Measurements from ENCODE around the gene KLK7.

The KLK7 gene

DNA sequence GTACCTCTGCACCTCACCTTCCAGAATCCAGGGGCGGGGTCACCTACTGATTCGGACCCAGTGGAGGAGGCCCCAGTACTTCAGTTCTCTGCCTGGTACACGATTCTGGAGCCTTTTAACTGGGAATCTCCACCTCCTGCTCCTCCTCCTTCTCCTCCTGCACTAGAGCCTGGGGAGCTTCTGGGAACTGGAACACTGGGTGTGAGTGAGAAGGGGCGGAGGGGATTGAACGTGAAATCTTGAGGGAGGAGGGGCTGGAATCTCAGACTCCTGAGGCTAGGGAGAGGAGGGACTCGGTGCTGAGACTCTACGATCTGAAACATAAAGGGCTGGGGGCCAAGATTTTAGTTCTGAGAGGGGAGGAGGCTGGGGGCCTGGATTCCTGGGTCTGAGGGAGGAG is 17.8 kb upstream of the KLK7 start, which contains the start of gene KLK8:
Gene KLK8, minus strand, starts transcription at position 90 of the 400 bp plus-strand sequence. CDS start 437 bp downstream, outside the sequence.
- TF ChIP-seq TAF1 (IDR thresholded peaks at IDR 0.05; ENCODE audit: borderline replicate concordance, insufficient read depth, low read length): no peak
- TF ChIP-seq, protein P1, sequence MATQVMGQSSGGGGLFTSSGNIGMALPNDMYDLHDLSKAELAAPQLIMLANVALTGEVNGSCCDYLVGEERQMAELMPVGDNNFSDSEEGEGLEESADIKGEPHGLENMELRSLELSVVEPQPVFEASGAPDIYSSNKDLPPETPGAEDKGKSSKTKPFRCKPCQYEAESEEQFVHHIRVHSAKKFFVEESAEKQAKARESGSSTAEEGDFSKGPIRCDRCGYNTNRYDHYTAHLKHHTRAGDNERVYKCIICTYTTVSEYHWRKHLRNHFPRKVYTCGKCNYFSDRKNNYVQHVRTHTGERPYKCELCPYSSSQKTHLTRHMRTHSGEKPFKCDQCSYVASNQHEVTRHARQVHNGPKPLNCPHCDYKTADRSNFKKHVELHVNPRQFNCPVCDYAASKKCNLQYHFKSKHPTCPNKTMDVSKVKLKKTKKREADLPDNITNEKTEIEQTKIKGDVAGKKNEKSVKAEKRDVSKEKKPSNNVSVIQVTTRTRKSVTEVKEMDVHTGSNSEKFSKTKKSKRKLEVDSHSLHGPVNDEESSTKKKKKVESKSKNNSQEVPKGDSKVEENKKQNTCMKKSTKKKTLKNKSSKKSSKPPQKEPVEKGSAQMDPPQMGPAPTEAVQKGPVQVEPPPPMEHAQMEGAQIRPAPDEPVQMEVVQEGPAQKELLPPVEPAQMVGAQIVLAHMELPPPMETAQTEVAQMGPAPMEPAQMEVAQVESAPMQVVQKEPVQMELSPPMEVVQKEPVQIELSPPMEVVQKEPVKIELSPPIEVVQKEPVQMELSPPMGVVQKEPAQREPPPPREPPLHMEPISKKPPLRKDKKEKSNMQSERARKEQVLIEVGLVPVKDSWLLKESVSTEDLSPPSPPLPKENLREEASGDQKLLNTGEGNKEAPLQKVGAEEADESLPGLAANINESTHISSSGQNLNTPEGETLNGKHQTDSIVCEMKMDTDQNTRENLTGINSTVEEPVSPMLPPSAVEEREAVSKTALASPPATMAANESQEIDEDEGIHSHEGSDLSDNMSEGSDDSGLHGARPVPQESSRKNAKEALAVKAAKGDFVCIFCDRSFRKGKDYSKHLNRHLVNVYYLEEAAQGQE (IDR thresholded peaks at IDR 0.05; ENCODE audit: insufficient read depth in 1 of 2, low read depth in 2 of 2, low read length in 2 of 2): no peak
- TF ChIP-seq POLR2AphosphoS5 (IDR thresholded peaks at IDR 0.05; ENCODE audit: low read depth, low read length): no peak
- no peak for TF ChIP-seq FOXP2 (optimal IDR thresholded peaks at IDR 0.05; ENCODE audit: borderline replicate concordance, extremely low read depth, extremely low read length, insufficient read depth)
- no peak for TF ChIP-seq SIN3A (IDR thresholded peaks at IDR 0.05; ENCODE audit: borderline replicate concordance, insufficient read depth, low read length)

GRCh38 chr19:51000981-51001380 is 17.3 kb upstream of the KLK7 start:
- TF ChIP-seq POLR2AphosphoS5 (IDR thresholded peaks at IDR 0.05; ENCODE audit: low read depth, low read length): no peak
- no peak for TF ChIP-seq FOXP2 (optimal IDR thresholded peaks at IDR 0.05; ENCODE audit: borderline replicate concordance, extremely low read depth, extremely low read length, insufficient read depth)
- TF ChIP-seq, protein P1 (IDR thresholded peaks at IDR 0.05; ENCODE audit: insufficient read depth in 1 of 2, low read depth in 2 of 2, low read length in 2 of 2): no peak
- TF ChIP-seq SIN3A (IDR thresholded peaks at IDR 0.05; ENCODE audit: borderline replicate concordance, insufficient read depth, low read length): no peak
- TF ChIP-seq TAF1 (IDR thresholded peaks at IDR 0.05; ENCODE audit: borderline replicate concordance, insufficient read depth, low read length): no peak

GRCh38 chr19:51000426-51000825 is 16.7 kb upstream of the KLK7 start:
- TF ChIP-seq FOXP2 (optimal IDR thresholded peaks at IDR 0.05; ENCODE audit: borderline replicate concordance, extremely low read depth, extremely low read length, insufficient read depth): no peak
- TF ChIP-seq SIN3A (IDR thresholded peaks at IDR 0.05; ENCODE audit: borderline replicate concordance, insufficient read depth, low read length): no peak

- TF ChIP-seq SIN3A (IDR thresholded peaks at IDR 0.05; ENCODE audit: borderline replicate concordance, insufficient read depth, low read length) (no peak), POLR2AphosphoS5 (IDR thresholded peaks at IDR 0.05; ENCODE audit: low read depth, low read length) (no peak), TAF1 (IDR thresholded peaks at IDR 0.05; ENCODE audit: borderline replicate concordance, insufficient read depth, low read length) (no peak), FOXP2 (optimal IDR thresholded peaks at IDR 0.05; ENCODE audit: borderline replicate concordance, extremely low read depth, extremely low read length, insufficient read depth) (no peak)
- TF ChIP-seq, protein P1 (IDR thresholded peaks at IDR 0.05; ENCODE audit: insufficient read depth in 1 of 2, low read depth in 2 of 2, low read length in 2 of 2): no peak
Measured at GRCh38 chr19:50998686-50999085, 15.0 kb upstream of the KLK7 start.

DNA sequence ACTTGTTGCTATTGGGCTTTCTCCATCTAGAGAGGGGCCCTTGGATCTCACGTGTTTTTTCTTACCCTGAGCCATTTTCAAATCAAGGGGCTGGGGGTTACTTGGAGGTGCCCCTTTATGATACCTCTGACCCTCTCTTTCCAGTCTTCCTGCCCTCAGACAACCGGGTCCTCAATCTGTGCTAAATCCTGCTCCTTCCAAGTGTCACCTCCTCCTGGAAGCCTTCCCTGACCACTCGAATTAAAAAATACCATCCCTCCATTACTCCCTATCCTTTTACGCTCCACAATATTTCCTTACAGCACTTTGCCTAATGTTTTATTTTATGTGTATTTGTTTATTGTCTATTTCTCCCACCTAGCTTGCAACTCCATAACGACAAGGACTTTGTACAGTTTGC is 14.3 kb upstream of the KLK7 start:
- TF ChIP-seq, protein P1 (IDR thresholded peaks at IDR 0.05; ENCODE audit: insufficient read depth in 1 of 2, low read depth in 2 of 2, low read length in 2 of 2): no peak
- TF ChIP-seq FOXP2 (optimal IDR thresholded peaks at IDR 0.05; ENCODE audit: borderline replicate concordance, extremely low read depth, extremely low read length, insufficient read depth) (no peak), SIN3A (IDR thresholded peaks at IDR 0.05; ENCODE audit: borderline replicate concordance, insufficient read depth, low read length) (no peak), POLR2AphosphoS5 (IDR thresholded peaks at IDR 0.05; ENCODE audit: low read depth, low read length) (no peak), TAF1 (IDR thresholded peaks at IDR 0.05; ENCODE audit: borderline replicate concordance, insufficient read depth, low read length) (no peak)
